Upper lobe of left lung (tissue), 6 donors: ENCODE results near the gene DCLRE1B. TPM values are rescaled to one million over a fixed set of nuclear protein-coding genes. Genes with fewer than 3 reads are reported as not detected.

Source experiments
- ATAC-seq, 2 donors: fragments of 200-7000 bp; cut with Tn5 transposase; one replicate each; pipeline ENCODE4 v1.9.1; 2022; ENCODE audit warnings: mild to moderate bottlenecking in 2 of 2, moderate library complexity in 2 of 2; ENCODE audit not compliant: low FRiP score in 2 of 2
- DNase-seq, 2 donors: peaks; one replicate each; pipeline ENCODE4 v3.0.0-alpha.2; 2019 to 2020
- H3K27ac ChIP-seq, 4 donors: fragments of 200-600 bp; sonication (generic); one replicate each; pipeline ENCODE4 v1.5.1; 2016 to 2019
- H3K27me3 ChIP-seq, 4 donors: fragments of 200-600 bp; sonication (generic); one replicate each; pipeline ENCODE4 v1.5.1; 2017 to 2019
- H3K36me3 ChIP-seq, 4 donors: fragments of 200-600 bp; sonication (generic); one replicate each; pipeline ENCODE4 v1.5.1; 2016 to 2019
- H3K4me1 ChIP-seq, 4 donors: fragments of 200-600 bp; sonication (generic); one replicate each; pipeline ENCODE4 v1.5.1; 2018 to 2019
- H3K4me3 ChIP-seq, 4 donors: fragments of 200-600 bp; sonication (generic); one replicate each; pipeline ENCODE4 v1.5.1; 2017 to 2019; ENCODE audit warnings: mild to moderate bottlenecking in 2 of 4, moderate library complexity in 1 of 4
- H3K9me3 ChIP-seq, 4 donors: fragments of 200-600 bp; sonication (generic); one replicate each; pipeline ENCODE4 v1.5.1; 2018 to 2019
- CTCF ChIP-seq, 6 experiments: fragments of 450-650 bp in 4 of 6; fragments of 200-600 bp in 2 of 6; sonication (generic) in 2 of 6; IDR thresholded peaks; one replicate each; pipeline ENCODE4 v1.5.1; 2016 to 2019; ENCODE audit warnings: antibody characterized with exemption in 6 of 6
- EP300 ChIP-seq, 4 donors: sonication (generic); formaldehyde crosslinking; IDR thresholded peaks; one replicate each; pipeline ENCODE4 v1.5.1; 2017; ENCODE audit warnings: antibody characterized with exemption in 4 of 4, control low read depth in 2 of 4
- POLR2A ChIP-seq, 4 donors: fragments of 450-650 bp; IDR thresholded peaks; one replicate each; pipeline ENCODE4 v1.5.1; 2016 to 2017; ENCODE audit warnings: antibody characterized with exemption in 4 of 4, mild to moderate bottlenecking in 2 of 4
- POLR2AphosphoS5 ChIP-seq, 2 donors: sonication (generic); formaldehyde crosslinking; IDR thresholded peaks; one replicate each; pipeline ENCODE4 v1.5.1; 2017; ENCODE audit warnings: antibody characterized with exemption in 2 of 2
- WGBS, 2 donors: methylation state at CpG; one replicate each; pipeline ENCODE4 v1.1.5; 2017 to 2018; 5-methylcytosine and 5-hydroxymethylcytosine counted together
- total RNA-seq, 6 donors: library from RNA; depleted of rRNA in 4 of 6; stranded (reverse); fragments of >200 nt in 4 of 6; gene quantifications; one replicate each; pipeline versions ENCODE4 v1.1.0 to v1.2.1, GENCODE V29; 2016 to 2021
- donor health status: DM: no; HTN: no; CAD: no; lungs with moderate emphysema.
- donor health status: DM: no; HTN: yes; CAD: no; lungs with severe emphysema.

Gene DCLRE1B
- total RNA-seq: 1 to 10 TPM; 3.0 to 9.1 (median 6.7) TPM

GRCh38 chr1:113904674-113905434, at the start of gene DCLRE1B, which contains the start of gene AP4B1:
Gene DCLRE1B, plus strand, starts transcription at chr1:113905326. Its CDS starts 261 bp downstream, at chr1:113905587.
Gene AP4B1, minus strand, starts transcription at chr1:113904799. Its CDS starts 82 bp downstream, at chr1:113904717.
- H3K27me3 ChIP-seq: no peaks in the 10 kb centered on the region
- H3K9me3 ChIP-seq: no peaks in the 10 kb centered on the region
- H3K36me3 ChIP-seq: peaks cover 0 to 34% (median 6%) of the 10 kb centered on the region in 4 donors
- H3K4me1 ChIP-seq: peaks cover 16 to 37% (median 17%) of the 10 kb centered on the region in 4 donors
- ATAC-seq (peak; percentile 98 to 100), DNase-seq (peak; percentile 98 to 100)
- WGBS, 2 donors: 0 to 1% methylated on average over 38 to 67 of the region's 67 CpGs
- peak within 1 kb of the TSS; percentile 89 to 93 (median 92) for H3K27ac ChIP-seq
- TF ChIP-seq POLR2A (IDR thresholded peaks at IDR 0.05) (peak; percentile 48 to 83 (median 77)), CTCF (IDR thresholded peaks at IDR 0.05) (peak; percentile 56 to 96 (median 94)), POLR2AphosphoS5 (IDR thresholded peaks at IDR 0.05) (peak; percentile 75 to 77), EP300 (IDR thresholded peaks at IDR 0.05) (peak in 2 of 4 donors; percentile 26 to 72)
- H3K4me3 ChIP-seq: peak within 1 kb of the TSS; percentile 59 to 92 (median 80)

DNA sequence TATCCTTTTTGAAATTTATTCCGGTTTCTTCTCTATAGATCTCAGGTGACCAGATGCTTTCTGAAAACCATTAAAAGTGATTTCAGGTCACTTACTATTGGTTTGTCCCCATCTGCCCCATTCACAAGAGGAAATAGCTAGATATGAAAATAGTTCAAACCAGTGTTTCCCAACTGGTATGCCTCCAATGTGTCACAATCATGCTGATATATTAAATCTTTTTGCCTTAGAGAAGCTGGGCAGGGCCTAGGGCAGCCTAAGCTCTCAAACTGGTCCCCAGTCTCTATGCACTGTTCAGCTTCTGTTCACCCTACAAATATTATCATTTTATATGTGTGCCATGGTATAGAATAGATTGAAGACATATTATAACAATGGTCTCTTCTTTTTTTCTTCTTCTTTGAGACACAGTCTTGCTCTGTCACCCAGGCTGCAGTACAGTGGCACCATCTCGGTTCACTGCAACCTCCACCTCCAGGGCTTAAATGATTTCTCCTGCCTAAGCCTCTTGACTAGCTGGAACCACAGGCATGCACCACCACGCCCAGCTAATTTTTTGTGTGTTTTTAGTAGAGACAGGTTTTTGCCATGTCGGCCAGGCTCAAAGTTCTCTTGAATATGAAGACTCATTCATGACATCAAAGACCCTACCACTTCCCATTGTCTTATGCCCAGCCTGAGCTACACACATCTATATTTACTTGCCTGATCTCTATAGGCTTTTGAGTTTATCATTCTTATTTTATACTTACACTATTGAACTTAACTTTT, 49.3 kb upstream of the DCLRE1B start:
- Histone ChIP-seq H3K27me3 (no peaks in the 10 kb centered on the region), H3K36me3 (no peaks in the 10 kb centered on the region), H3K4me3 (no peak overlapping the region), H3K9me3 (no peaks in the 10 kb centered on the region), H3K27ac (no peak overlapping the region), H3K4me1 (peaks cover 0 to 4% (median 0%) of the 10 kb centered on the region in 4 donors)
- DNase-seq: no peak
- WGBS, 2 donors: 88 to 94% methylated on average over 4 of the region's 4 CpGs
- no peak for ATAC-seq
- TF ChIP-seq POLR2AphosphoS5 (IDR thresholded peaks at IDR 0.05) (no peak), CTCF (IDR thresholded peaks at IDR 0.05) (no peak), POLR2A (IDR thresholded peaks at IDR 0.05) (no peak), EP300 (IDR thresholded peaks at IDR 0.05) (no peak)

DNA sequence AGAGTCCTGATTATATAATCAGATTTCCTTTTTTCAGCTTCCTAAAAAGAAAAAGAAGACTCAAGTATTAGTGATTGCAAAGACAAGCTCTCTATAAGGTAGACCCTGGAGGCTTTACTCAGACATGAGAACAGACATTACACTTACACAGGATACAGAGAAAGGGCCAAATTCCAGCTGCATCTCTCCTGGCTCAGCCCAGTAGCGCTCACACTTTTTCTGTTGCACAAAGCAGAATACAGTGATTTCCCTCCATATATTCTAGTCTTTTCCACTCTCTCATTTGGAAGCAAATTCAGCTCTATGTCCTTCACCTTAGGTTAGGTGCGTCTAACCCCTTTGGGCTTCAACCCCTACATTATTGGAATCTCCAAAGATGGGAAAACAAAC, 48.7 kb upstream of the DCLRE1B start:
- Histone ChIP-seq H3K36me3 (no peaks in the 10 kb centered on the region), H3K4me1 (peaks cover 0 to 4% (median 0%) of the 10 kb centered on the region in 4 donors), H3K9me3 (no peaks in the 10 kb centered on the region), H3K27me3 (no peaks in the 10 kb centered on the region), H3K27ac (no peak overlapping the region), H3K4me3 (no peak overlapping the region)
- ATAC-seq (no peak), DNase-seq (no peak)
- TF ChIP-seq POLR2AphosphoS5 (IDR thresholded peaks at IDR 0.05): no peak
- no peak for TF ChIP-seq POLR2A (IDR thresholded peaks at IDR 0.05)
- no peak for TF ChIP-seq EP300 (IDR thresholded peaks at IDR 0.05)
- no peak for TF ChIP-seq CTCF (IDR thresholded peaks at IDR 0.05)
- 93 to 96% methylated on average over 2 of the region's 2 CpGs for WGBS, 2 donors

DNA sequence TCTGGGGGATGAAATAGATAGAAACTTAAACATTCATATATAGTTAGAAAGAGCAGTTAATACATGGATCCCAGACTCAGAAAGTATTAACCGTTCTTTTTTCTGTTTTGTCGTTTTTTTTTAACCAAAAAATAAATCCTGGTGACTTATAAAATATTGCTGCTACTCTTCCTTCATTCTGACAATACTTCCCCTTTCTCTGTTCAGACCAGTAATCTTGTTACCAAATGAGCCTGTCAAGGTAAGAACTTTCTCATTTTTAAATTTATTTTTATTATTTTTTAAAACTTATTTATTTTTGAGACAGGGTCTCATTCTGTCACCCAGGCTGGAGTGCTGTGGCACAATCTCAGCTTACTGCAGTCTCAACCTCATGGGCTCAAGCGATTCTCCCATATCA, 47.4 kb upstream of the DCLRE1B start:
- Histone ChIP-seq H3K36me3 (no peaks in the 10 kb centered on the region), H3K4me1 (peaks cover 0 to 4% (median 0%) of the 10 kb centered on the region in 4 donors), H3K4me3 (no peak overlapping the region), H3K9me3 (no peaks in the 10 kb centered on the region), H3K27me3 (no peaks in the 10 kb centered on the region), H3K27ac (peak overlapping the region in 1 of 4 donors; percentile 57)
- no peak for DNase-seq
- WGBS, 2 donors: 67 to 77% methylated on average over 3 of the region's 3 CpGs
- no peak for TF ChIP-seq EP300 (IDR thresholded peaks at IDR 0.05)
- TF ChIP-seq POLR2A (IDR thresholded peaks at IDR 0.05): no peak
- no peak for TF ChIP-seq POLR2AphosphoS5 (IDR thresholded peaks at IDR 0.05)
- TF ChIP-seq CTCF (IDR thresholded peaks at IDR 0.05): no peak
- no peak for ATAC-seq
